HG02973 (cell line): ENCODE results near the gene BCAT1.

Experiments used
- ATAC-seq: cut with Tn5 transposase; IDR thresholded peaks from one replicate; pipeline ENCODE4 v1.9.1; 2021; ENCODE audit warnings: moderate library complexity; ENCODE audit not compliant: unreplicated experiment

BCAT1 gene, protein sequence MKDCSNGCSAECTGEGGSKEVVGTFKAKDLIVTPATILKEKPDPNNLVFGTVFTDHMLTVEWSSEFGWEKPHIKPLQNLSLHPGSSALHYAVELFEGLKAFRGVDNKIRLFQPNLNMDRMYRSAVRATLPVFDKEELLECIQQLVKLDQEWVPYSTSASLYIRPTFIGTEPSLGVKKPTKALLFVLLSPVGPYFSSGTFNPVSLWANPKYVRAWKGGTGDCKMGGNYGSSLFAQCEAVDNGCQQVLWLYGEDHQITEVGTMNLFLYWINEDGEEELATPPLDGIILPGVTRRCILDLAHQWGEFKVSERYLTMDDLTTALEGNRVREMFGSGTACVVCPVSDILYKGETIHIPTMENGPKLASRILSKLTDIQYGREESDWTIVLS

GRCh38 chr12:24948757-24949722, at the start of gene BCAT1:
Gene BCAT1 (minus strand): TSS chr12:24949101. CDS start chr12:24948932, 169 bp downstream.
- ATAC-seq: peak; percentile 35

DNA sequence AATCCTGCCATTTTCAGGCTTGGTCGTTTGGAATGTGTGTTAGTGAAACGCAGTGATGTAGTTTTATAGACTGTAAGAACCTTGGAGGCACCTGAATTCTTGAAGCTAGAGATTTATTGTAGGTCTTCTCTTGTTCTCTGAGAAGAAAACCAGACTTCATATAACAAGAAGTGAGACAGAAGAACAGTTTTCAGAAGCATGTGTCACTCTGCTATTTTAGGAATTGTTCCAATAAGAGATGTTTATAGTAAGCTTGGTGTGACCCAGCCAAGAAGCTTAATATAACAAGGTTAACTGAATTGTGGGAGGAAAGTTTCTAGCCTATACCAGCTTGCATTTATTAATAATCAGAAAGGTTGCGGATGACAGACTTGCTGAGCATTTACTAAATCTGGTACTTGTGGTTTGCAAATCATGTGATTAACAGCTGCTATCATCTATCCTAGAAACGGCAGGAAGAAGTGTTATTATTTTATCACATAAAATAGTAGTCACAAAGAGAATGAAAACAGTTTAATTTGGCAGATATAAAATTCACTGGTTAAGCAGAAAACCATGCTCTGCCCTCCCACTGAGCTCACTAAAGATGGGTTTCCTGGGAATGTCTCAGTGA, 49.2 kb upstream of the BCAT1 start:
- ATAC-seq: peak; percentile 74

- peak; percentile 7 for ATAC-seq
These were observed 48.6 kb upstream of the BCAT1 start for GRCh38 chr12:24997496-24997895.

DNA sequence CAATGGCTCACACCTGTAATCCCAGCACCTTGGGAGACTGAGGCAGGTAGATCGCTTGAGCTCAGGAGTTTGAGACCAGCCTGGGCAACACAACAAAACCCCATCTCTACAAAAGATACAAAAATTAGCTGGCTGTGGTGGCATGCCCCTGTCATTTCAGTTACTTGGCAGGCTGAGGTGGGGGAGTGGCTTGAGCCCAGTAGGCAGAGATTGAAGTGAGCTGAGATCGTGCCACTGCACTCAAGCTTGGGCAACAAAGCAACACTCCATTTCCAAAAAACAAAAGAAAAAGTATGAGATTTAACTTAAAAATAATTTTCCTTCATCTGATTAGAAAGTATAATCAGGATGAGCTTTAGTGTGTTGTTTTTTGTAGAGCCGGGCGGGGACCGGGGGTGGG, 47.9 kb upstream of the BCAT1 start:
- no peak for ATAC-seq

DNA sequence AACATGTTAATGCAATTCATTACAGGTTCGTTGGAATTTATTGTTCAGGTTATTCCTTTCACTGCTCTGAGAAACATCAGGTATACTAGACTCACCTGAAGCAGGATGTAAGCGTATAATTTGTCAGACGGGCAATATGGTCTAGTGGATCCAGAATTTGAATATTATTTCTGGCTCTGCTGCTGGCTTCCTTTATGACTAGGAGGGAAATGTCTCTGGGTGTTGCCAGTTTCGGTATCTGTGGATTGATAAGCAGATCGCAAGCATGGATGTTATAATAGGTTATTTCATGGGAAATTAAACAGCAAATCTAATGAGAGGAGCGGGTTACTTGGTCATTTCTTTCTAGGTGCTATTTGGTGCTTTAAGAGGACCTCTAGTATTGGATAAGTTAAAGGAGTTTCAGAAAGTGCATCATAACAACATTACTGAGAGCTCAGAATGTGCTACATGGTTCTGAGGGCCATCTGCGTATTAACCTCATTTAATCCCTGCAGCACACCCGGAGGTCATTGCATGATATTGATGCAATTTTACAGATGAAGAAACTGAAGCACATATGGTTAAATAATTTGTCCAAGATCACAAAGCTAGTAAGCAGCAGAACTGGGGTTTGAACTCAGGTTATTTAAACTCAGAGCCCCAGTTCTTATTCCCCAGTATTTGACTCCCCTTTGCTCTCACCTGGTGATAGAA, 47.3 kb upstream of the BCAT1 start:
- ATAC-seq: no peak

- no peak for ATAC-seq
These were observed 44.9 kb upstream of the BCAT1 start for GRCh38 chr12:24993793-24994192.

DNA sequence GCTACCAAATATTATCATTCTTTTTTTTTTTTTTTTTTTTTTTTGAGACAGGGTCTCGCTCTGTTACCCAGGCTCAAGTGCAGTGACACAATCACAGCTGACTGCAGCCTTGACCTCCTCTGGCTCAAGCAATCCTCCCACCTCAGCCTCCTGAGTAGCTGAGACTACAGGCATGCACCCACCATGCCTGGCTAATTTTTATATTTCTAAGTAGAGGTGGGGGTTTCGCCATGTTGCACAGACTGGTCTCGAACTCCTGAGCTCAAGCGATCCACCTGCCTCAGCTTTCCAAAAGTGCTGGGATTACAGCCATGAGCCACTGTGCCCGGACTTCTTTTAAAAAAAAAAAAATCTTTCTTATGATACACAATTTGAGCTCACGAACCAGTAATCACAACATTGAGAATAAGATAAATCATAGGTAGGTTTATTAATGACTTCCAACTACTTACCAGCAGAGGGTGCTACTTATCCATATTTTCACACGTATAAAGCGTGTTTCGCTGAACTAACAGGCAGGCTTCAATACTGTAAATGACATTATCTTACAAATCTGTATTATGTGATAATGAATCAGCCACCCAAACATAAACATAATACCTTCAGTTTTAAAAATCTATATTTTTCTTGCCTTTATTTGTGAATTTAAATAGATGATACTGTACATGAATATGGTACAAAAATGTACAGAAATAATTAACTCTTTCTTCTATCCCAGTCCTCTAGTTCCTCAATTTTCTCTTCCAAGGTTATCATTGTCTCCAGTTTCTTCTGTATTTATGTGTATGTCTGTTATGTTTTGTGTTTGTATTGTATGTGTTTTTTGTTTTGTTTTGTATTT, 42.5 kb upstream of the BCAT1 start:
- peak; percentile 51 for ATAC-seq

GRCh38 chr12:24989216-24989615, 40.3 kb upstream of the BCAT1 start:
- no peak for ATAC-seq

DNA sequence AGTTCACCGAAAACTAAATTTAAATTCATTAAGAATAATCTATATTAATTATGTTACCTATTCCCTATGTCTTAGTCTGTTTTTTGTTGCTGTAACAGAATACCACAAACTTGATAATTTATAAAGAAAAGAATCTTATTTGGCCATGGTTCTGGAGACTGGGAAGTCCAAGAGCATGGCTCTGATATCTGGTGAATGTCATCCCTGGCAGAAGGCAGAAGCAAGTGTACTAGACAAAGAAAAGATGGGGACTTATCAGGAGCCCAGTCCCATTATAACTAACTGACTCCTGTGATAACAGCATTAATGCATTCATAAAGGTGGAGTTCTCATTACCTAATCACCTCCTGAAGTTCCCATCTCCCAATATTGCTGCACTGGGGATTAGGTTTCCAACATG, 33.3 kb upstream of the BCAT1 start:
- no peak for ATAC-seq

DNA sequence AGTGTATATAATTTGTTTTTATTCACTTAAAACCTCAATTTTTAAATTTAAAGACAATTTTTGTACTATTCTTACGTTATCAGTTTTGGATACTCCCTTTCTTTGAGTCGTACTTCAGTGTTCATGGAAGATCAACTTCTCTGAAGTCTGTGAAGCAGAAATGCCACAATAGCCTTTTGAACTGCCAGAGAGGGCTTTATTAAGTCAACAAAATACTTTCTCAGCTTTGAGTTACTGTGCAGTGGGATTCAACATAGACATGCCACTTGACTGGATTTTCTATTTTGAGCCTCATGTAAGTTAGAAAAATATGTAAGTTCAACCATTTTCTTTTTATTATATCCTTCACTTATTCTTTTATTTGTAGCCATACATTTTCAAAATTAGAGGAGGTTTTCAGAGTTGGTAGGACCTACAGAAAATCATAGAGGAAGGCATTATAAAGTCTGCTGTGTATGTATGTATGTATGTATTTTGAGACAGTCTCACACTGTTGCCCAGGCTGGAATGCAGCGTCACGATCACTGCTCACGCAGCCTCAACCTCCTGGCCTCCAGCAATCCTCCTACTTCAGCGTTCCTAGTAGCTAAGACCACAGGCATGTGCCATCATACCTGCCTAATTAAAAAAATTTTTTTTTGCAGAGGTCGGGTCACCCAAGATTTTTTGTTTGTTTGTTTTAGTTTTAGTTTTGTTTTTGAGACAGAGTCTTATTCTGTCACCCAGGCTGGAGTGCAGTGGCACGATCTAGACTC, 31.3 kb upstream of the BCAT1 start:
- ATAC-seq: no peak

- no peak for ATAC-seq
These were observed 30.4 kb upstream of the BCAT1 start for GRCh38 chr12:24979329-24979728.

DNA sequence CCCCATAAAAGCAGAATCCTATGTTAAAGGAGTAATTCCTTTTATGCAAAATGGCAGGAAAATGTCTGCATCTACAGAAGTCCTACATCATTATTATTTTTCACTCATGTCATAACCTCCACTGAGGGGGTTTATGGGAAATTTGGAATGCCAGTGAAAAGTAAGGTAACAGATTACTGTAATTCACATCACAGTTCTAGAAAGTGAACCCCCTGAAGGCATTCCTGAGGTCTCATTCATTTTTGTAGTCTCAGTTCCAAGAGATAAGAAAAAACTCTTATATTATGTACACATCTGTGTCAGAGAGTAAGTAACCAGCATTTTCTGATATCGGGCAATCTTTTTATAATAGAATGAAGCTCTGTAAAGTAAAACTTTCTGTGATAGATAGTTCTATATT, 28.8 kb upstream of the BCAT1 start:
- ATAC-seq: no peak

- ATAC-seq: no peak
These were observed 28.2 kb upstream of the BCAT1 start for GRCh38 chr12:24977060-24977459.

GRCh38 chr12:24975425-24975824, 26.5 kb upstream of the BCAT1 start:
- no peak for ATAC-seq

DNA sequence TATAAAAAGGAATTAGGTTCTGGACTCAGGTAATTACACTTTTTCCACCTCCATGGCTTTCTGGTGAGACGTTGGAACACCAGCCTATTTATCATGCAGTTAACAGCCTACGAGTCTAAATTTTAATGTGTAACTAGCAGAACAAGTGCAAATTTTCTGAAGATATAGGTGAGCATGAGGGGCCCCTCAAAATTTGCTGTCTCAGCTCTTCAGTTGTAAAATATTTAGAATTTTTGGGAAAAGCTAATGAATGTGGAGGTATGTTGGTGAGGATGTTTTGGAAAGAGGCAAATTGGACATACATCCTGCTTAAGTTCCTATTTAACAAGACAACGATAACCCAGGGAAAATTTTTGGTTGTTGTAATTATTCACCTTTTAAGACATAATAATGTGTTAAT, 25.3 kb upstream of the BCAT1 start:
- no peak for ATAC-seq

DNA sequence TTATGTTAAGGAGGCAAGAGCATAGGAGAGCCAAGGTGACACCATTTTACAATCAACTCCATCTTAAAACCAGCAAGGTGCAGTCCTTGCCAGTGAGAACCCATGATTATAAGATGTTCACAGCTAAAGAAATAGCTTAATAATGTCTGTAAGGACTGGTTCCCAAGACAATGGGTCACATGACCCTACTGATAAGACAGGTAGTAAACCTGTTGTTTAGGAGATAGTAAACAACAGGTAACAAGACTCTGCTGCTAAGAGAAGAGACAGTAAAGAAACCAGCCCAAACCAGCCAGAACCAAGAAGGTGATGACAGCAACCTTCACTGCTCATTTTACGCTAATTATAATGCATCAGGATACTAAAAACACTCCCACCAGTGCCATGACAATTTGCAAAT, 23.2 kb upstream of the BCAT1 start:
- no peak for ATAC-seq

DNA sequence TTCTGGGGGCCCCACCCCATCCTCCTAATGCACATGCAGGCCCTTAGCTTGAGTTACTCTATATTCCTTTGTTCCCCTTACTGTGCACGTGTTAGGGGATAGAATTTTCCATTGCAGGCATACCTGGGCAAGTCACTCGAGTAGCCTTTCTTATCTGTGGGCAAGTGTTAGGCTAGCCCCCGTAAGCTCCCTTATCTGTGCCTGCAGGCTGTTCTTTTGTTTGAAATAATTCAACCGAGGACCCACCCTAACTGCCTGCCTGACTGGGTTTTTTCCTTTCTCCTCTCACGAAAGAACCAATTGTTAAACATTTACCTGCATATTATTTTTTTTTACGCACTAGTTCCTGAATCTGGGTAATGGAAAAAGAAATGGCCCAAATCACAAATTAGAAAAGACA, 21.3 kb upstream of the BCAT1 start:
- ATAC-seq: no peak

GRCh38 chr12:24966951-24967564, 18.2 kb upstream of the BCAT1 start:
- no peak for ATAC-seq

- no peak for ATAC-seq
These were observed 15.4 kb upstream of the BCAT1 start for GRCh38 chr12:24964342-24964741.
